T-helper 22 cell (primary cell): Measurements from ENCODE around the gene PITPNC1.
"Not testable (repeated sequence)": the region's sequence is repeated elsewhere in the genome, so short reads cannot be mapped to it uniquely, and the experiment has no call there.

Experiments
- DNase-seq: peaks from one replicate; pipeline ENCODE4 v3.0.0-alpha.2; 2020; ENCODE audit warnings: low read depth

The PITPNC1 gene

DNA sequence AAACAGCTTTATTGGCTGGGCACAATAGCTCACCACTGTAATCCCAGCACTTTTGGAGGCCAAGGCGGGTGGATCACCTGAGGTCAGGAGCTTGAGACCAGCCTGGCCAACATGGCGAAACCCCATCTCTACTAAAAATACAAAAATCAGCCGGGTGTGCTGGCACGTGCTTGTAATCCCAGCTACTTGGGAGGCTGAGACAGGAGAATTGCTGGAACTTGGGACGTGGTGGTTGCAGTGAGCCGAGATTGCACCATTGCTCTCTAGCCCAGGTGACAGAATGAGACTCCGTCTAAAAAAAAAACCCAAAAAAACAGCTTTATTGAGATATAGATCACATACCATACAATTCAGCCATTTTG, 274.1 kb downstream of the PITPNC1 start:
- DNase-seq, result not testable (repeated sequence)

GRCh38 chr17:67652433-67652832, 275.4 kb downstream of the PITPNC1 start:
- DNase-seq, result no peak

- no peak for DNase-seq
Observed at GRCh38 chr17:67655478-67656148, 278.5 kb downstream of the PITPNC1 start.

DNA sequence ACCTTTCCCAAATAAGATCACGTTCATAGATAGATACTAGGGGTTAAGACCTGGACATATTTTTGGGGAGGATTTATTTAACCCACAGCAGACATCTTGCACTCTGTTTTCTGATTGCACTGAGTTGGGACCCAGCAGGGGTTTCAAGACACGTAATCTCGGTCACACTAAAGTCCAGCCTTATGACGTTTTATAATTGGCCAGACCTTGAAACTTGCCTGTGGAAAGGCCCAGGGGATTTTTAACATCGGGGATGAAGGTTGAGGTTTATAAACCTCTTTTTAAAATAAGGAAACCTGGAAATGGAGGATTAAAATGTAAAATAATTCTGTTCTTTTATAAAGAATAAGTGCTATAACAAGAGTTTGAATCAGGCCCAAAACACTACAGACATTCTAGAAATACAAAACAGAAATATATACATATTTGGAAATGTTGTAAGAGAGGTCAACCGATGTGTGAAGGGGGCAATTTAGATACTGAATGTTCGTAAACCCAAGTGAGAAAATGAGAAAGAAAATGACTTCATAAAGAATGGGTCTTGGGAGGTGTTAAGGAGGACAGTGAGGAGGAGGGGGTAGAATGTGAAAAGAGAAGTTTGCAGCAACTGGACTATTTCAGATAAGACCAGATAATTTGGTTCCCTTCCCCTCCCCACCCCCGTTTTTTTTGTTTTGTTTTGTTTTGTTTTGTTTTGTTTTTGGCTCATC, 279.6 kb downstream of the PITPNC1 start:
- no peak for DNase-seq

DNA sequence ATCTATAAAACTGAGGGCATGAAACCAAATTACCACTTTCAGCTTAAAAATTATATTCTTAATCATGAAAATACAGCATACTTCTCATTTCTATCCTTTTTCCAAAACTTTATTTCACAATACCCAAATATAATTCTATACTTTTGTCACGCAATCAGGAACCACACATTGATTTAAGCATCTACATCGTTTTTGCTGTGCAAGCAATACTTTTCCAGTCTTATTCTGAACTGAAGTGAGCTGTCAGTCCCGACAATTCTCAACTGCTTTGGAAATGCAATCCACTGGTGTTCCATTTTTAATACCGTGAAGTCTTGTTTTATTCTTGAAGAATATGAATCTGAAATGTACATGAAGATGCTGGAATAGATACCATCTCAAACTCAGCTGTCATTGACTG, 280.5 kb downstream of the PITPNC1 start:
- no peak for DNase-seq

- DNase-seq, result no peak
Observed at GRCh38 chr17:67658265-67658664, 281.2 kb downstream of the PITPNC1 start.

DNA sequence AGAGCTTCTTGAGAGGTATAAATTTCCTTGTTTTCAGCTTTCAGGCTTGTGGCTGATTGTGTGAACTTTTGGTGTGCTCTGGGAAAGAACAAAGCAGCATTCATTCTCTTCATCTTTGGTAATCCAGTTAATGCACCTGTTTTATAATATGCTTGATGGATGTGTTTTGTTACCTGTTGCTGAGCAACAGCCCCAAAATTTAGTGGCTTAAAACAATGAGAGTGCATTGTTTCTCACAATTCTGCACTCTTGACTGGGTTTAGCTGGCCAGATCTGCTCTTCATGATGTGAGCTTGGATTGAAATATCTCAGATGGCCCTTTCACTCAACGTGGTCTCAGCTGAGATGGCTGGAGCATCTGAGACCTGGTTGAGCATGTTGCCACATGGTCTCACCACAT, 281.9 kb downstream of the PITPNC1 start:
- no peak for DNase-seq

GRCh38 chr17:67662712-67663111, 285.6 kb downstream of the PITPNC1 start:
- no peak for DNase-seq

- no peak for DNase-seq
Observed at GRCh38 chr17:67663457-67663856, 286.4 kb downstream of the PITPNC1 start.

DNA sequence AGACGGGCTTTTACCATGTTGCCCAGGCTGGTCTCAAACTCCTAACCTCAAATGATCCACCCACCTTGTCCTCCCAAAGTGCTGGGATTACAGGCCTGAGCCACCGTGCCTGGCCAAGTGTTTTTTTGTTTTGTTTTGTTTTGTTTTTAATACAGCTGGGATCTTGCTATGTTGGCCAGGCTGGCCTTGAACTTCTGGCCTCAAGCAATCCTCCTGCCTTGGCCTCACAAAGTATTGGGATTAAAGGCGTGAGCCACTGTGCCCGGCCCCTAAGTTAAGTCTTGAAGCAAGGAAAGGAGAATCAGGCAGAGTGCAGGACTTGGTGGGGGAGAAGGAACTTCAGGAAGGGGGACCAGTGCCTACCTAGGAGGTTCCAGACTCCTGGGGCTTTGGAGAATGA, 288.9 kb downstream of the PITPNC1 start:
- DNase-seq, result no peak

- no peak for DNase-seq
Observed at GRCh38 chr17:67666710-67667109, 289.6 kb downstream of the PITPNC1 start.

- DNase-seq, result no peak
Observed at GRCh38 chr17:67671493-67671892, 294.4 kb downstream of the PITPNC1 start.

- DNase-seq, result no peak
Observed at GRCh38 chr17:67672592-67673335, 295.7 kb downstream of the PITPNC1 start.

DNA sequence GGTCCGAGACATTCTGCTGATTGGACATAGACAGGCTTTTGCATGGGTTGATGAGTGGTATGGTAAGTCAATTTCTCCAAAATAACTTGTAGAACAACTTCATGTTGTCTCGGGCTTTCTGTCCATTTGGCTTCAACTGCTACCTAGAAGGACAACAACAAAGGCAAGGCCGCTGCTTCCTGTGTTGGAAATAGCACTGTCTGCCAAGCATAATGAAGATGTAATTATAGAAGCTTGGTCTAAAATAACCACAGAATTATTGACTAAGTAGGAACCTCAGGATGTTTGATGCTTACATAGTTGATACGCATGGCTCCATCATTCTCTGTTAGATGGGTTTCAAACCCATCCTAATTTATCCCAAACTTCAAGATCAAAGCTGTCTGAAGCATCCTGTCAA, 298.4 kb downstream of the PITPNC1 start:
- DNase-seq, result no peak

DNA sequence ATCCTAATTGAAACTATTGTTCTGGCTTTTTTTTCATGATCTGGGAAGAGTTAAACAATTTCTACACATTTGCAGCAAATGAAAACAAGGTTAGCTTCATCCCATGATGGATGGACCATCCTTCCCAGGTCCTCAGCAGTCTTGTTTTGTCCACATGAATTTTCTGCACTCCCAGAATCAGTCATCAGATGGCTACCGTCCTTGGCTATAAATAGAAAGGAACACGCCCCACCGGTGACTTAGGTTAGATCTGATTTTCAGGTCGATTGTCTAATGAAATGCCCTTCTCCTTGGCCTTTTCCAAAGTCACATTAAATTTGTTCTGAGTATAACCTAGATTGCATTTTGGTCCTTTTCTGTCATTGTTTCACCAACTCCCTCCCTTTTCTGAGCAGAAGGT, 299.2 kb downstream of the PITPNC1 start:
- no peak for DNase-seq

- DNase-seq, result no peak
Observed at GRCh38 chr17:67678414-67678813, 301.3 kb downstream of the PITPNC1 start.

DNA sequence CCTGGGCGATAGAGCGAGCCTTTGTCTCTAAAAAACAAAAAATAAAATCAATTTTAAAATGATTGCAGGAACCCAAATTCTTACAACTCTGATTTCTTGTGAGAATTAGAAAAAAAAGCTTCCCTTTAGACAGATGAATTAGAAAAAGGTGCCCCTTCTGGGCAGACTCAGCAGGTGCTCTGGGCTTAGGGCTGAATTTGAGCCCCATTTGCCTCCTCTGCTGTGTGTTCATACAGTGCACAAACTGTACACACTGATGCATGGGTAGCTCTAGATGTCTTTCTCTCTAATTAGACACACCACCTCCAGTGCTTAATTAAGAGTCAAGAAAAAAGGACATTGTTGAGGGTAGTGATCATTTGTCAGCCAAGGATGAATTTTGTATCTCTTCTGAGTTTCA, 302.1 kb downstream of the PITPNC1 start:
- no peak for DNase-seq

- DNase-seq, result no peak
Observed at GRCh38 chr17:67679721-67680120, 302.6 kb downstream of the PITPNC1 start.

GRCh38 chr17:67680445-67681224, 303.6 kb downstream of the PITPNC1 start:
- DNase-seq, result no peak

DNA sequence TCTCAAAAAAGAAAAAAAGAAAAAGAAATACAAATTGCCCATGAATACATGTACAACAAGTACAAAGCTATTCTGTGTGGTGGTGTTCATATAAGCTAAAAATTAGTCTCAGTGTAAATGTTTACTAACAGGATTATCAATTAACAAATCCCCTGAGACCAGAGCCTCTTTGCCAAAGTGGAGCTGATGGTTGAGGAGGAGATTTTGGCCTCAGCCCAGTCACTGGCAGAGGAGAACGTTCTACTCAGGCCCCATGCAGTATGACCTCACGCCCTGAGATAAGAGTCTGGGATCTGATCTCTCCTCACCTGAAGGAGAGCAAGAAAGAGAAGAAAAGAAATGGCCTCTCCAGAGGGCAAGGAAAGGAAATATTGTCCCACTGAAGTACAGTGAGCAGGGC, 305.1 kb downstream of the PITPNC1 start:
- no peak for DNase-seq

- DNase-seq, result no peak
Observed at GRCh38 chr17:67685351-67685750, 308.3 kb downstream of the PITPNC1 start.

- DNase-seq, result no peak
Observed at GRCh38 chr17:67686241-67686640, 309.2 kb downstream of the PITPNC1 start.
